NCI-H2029 treated with DMSO at 0.1 percent for 48 hours (cell line): ENCODE measurements around the gene IGSF6.
"Not testable (repeated sequence)": the region's sequence is repeated elsewhere in the genome, so short reads cannot be mapped to it uniquely, and the experiment has no call there.

Experiments used
- DNase-seq: peaks from one replicate; lab custom pipeline; 2025; lab: John Stamatoyannopoulos, UW

The IGSF6 gene

GRCh38 chr16:21629616-21630539 lies 22.5 kb downstream of the IGSF6 start:
- DNase-seq: not testable (repeated sequence)

GRCh38 chr16:21628772-21629171 lies 23.6 kb downstream of the IGSF6 start:
- no peak for DNase-seq

- DNase-seq: no peak
Measured at GRCh38 chr16:21628121-21628726, 24.2 kb downstream of the IGSF6 start.

GRCh38 chr16:21626659-21627277 lies 25.6 kb downstream of the IGSF6 start:
- DNase-seq: no peak

- no peak for DNase-seq
Measured at GRCh38 chr16:21625026-21625425, 27.4 kb downstream of the IGSF6 start.

- no peak for DNase-seq
Measured at GRCh38 chr16:21622545-21622944, 29.9 kb downstream of the IGSF6 start.

GRCh38 chr16:21620592-21620991 lies 31.8 kb downstream of the IGSF6 start:
- DNase-seq: no peak

- no peak for DNase-seq
Measured at GRCh38 chr16:21619765-21620425, 32.5 kb downstream of the IGSF6 start.

GRCh38 chr16:21618281-21618680 lies 34.1 kb downstream of the IGSF6 start:
- no peak for DNase-seq

GRCh38 chr16:21617607-21618006 lies 34.8 kb downstream of the IGSF6 start:
- DNase-seq: no peak

- DNase-seq: no peak
Measured at GRCh38 chr16:21614896-21615295, 37.5 kb downstream of the IGSF6 start.

- DNase-seq: no peak
Measured at GRCh38 chr16:21613781-21614180, 38.6 kb downstream of the IGSF6 start.

GRCh38 chr16:21613361-21613760 lies 39.0 kb downstream of the IGSF6 start:
- no peak for DNase-seq

GRCh38 chr16:21611556-21612384 lies 40.6 kb downstream of the IGSF6 start:
- DNase-seq: no peak

- no peak for DNase-seq
Measured at GRCh38 chr16:21611198-21611555, 41.2 kb downstream of the IGSF6 start.

GRCh38 chr16:21610766-21611165 lies 41.6 kb downstream of the IGSF6 start:
- no peak for DNase-seq

GRCh38 chr16:21610006-21610544 lies 42.3 kb downstream of the IGSF6 start:
- no peak for DNase-seq

GRCh38 chr16:21608639-21609328 lies 43.6 kb downstream of the IGSF6 start:
- DNase-seq: no peak

- not testable (repeated sequence) for DNase-seq
Measured at GRCh38 chr16:21605848-21606247, 46.6 kb downstream of the IGSF6 start.

- DNase-seq: no peak
Measured at GRCh38 chr16:21603928-21604327, 48.5 kb downstream of the IGSF6 start.

- DNase-seq: no peak
Measured at GRCh38 chr16:21602785-21603184, 49.6 kb downstream of the IGSF6 start.
